Activated T-cell treated with anti-CD3 and anti-CD28 coated beads for 24 hours (primary cell): ENCODE data around the gene TNNT3.

Experiments used
- DNase-seq: peaks from one replicate; pipeline ENCODE4 v3.0.0-alpha.2; 2020; ENCODE audit warnings: low read depth

TNNT3 gene

GRCh38 chr11:1958367-1958766 lies 38.9 kb downstream of the TNNT3 start:
- DNase-seq, result no peak

- no peak for DNase-seq
Observed at GRCh38 chr11:1959786-1960185, 40.3 kb downstream of the TNNT3 start.

GRCh38 chr11:1963864-1964263 lies 44.4 kb downstream of the TNNT3 start:
- DNase-seq, result no peak

DNA sequence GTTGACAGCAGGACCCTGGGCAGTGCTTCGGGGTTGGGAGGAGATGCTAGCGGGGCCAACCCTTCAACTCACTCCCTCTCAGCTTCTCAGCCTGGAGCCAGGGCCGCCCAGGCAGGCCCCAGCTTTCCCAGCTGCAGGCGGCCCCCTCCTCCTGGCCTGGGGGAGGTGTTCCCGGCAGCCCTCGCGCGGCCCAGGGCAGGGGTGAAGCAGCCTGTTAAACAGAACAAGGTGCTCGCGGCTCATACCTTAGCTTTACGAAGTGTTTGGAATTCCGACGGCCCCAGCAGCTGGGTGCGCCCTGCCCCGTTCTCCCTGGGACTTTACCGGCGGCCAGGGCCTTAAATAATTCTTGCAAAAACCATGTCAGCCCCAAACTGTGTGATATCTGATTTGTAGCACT lies 44.8 kb downstream of the TNNT3 start:
- no peak for DNase-seq

DNA sequence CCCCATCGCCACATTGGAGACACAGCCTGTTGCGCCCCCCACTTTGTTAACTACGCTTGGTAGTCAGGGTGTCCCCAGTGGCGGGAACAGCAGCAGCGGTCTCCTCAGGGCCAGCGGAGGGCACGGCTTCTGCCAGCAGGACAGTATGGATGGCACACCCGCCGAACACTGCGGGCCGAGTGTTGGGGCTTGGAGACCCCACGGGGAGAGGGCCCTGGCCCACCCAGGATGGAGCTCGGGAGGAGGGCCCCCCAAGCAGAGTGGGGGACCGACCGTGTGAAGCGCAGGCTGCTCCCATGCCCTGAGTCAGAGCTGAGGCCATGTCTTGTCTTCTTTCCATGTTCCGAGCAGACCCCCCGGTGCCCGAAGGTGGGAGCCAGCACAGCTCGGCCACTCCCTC lies 45.5 kb downstream of the TNNT3 start:
- DNase-seq, result no peak

- DNase-seq, result no peak
Observed at GRCh38 chr11:1966531-1966930, 47.0 kb downstream of the TNNT3 start.

GRCh38 chr11:1967641-1968225 lies 48.2 kb downstream of the TNNT3 start:
- no peak for DNase-seq

GRCh38 chr11:1968454-1969002 lies 49.0 kb downstream of the TNNT3 start:
- DNase-seq, result no peak

DNA sequence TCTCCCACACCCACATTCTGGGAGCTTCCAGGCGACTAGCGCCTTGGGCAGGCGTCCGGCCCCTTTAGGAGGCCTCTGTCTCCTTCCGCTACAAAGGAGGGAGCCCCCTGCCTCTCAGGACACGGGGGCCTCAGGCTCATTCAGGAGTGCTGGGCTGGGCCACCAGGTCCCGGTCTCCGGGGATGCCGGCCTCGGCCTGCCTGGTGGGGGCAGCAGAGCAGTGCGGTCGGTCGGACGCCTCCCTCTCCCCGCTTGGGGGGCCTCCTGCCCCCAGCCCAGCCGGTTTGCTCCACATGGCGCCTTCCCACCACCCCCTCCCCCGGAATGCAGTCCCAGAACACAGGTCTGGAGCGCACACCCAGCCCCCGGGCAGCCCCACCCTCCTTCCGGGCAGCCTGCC lies 49.5 kb downstream of the TNNT3 start:
- DNase-seq, result no peak

GRCh38 chr11:1969776-1970175 lies 50.3 kb downstream of the TNNT3 start:
- no peak for DNase-seq

GRCh38 chr11:1970956-1971355 lies 51.5 kb downstream of the TNNT3 start:
- DNase-seq, result no peak

DNA sequence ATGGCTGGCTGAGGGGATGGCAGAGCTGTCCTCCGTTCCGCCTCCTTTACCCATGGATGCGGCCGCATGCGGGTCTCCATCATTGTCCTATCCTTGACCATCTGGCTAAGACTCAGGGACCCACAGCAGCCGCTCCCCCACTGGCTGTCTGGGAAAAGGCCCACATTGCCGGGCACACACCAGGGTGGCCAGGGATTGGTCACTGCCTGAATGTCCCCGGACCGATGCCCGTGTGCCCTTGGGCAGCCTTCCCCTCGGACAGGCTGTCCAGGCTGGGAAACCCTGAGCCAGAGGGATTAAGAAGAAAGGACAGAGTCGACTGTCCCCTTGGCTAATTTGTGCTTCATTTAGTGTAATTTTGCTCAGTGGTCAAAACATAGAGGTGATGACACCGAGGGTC lies 55.7 kb downstream of the TNNT3 start:
- DNase-seq, result no peak

GRCh38 chr11:1978720-1979473 lies 59.4 kb downstream of the TNNT3 start:
- no peak for DNase-seq

- DNase-seq, result no peak
Observed at GRCh38 chr11:1979607-1980006, 60.1 kb downstream of the TNNT3 start.

DNA sequence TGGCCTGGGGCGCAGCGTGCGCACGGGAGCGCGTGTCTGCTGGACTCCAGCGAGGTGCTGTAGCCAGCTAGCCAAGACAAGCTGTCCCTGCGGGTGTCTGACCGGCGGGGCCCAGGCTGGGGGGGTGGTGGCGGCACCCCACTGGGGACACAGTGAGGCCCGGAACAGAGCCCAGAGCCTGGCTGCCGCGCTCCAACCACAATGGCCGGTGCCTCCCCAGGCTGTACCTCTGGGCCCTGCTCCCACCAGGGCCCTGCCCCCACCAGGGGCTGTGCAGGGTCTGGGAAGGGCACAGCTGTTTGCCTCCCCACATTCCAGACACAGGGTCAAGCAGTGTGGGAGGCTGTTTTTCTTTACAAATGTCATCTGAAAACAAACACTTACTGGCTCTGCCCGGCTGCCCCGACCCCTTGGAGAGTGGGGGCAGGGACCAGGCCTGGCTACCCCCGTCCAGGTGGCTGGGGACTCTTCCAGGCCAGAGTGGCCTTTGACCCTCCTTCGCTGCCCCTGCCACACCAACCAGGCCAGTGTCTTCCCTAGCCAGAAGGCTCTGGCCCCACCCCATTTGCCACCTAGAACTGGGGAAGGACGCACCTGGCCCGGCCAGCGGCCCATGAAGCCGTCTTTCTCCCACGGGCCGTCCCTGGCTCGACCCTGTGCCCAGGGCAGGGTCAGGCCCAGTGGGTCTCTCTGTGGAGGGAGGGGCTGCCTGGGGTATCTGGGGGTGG lies 63.5 kb downstream of the TNNT3 start:
- no peak for DNase-seq

DNA sequence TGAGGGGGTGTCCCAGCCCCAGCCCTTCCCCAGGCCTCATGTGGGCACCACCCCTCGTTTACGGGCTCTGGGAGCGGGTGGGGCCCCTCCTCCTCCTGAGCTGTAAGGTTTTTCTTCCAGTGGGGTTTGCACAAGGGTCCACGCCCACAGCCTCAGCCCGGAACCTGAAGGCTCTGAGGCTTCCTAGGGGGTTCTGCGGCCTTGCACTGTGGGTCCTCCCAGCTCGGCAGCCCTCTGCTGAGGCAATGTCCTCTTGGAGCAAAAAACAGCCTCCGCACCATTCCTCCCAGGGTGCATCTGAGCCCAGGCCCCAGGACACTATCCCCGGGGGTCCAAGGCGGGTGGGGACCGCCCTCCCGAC lies 64.1 kb downstream of the TNNT3 start:
- DNase-seq, result no peak

GRCh38 chr11:1987024-1987423 lies 67.5 kb downstream of the TNNT3 start:
- DNase-seq, result no peak

- no peak for DNase-seq
Observed at GRCh38 chr11:1988174-1988573, 68.7 kb downstream of the TNNT3 start.
